ENCODE results near the gene SOBP.

- TF ChIP-seq CTCF (IDR thresholded peaks at IDR 0.05; ENCODE audit: low read depth, low read length) (no peak), EZH2phosphoT487 (IDR thresholded peaks at IDR 0.05; ENCODE audit: low read depth) (no peak)
These were observed 75.3 kb downstream of the SOBP start for GRCh38 chr6:107565165-107565723.
